HG03558 (cell line): Measurements from ENCODE around the gene HEATR1.

Experiments
- ATAC-seq: cut with Tn5 transposase; IDR thresholded peaks from one replicate; pipeline ENCODE4 v1.9.1; 2021; ENCODE audit warnings: moderate number of reproducible peaks; ENCODE audit not compliant: unreplicated experiment; ENCODE audit errors: extremely low read depth

Gene HEATR1

GRCh38 chr1:236550961-236551851 is 53.1 kb downstream of the HEATR1 start:
- ATAC-seq: no peak

GRCh38 chr1:236548452-236548851 is 55.9 kb downstream of the HEATR1 start:
- ATAC-seq: no peak

DNA sequence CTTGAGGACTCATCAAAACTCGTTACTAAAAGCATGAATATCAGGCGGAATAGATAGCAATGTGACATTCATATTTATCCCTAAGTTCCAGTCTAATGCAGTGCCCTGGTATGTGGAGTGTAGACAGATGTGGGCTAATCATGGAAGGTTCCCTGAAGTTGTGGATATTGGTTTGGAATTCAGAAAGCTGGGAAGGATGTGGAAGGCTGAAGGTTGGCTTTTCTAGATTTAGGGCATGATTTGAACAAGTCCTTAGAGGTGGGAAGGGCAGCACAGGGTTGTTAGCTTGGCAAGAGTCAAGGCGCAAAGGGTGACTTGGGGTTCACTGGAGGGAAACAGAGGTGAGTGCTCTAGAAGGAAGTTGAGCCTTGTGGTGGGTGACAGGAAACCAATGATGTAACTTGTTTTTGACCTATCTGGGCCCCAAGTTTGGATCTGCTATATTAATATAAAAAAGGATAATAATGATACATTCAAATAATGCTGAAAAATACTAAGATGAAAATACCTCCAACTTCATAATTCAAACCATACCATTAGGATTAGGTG is 58.6 kb downstream of the HEATR1 start:
- no peak for ATAC-seq

DNA sequence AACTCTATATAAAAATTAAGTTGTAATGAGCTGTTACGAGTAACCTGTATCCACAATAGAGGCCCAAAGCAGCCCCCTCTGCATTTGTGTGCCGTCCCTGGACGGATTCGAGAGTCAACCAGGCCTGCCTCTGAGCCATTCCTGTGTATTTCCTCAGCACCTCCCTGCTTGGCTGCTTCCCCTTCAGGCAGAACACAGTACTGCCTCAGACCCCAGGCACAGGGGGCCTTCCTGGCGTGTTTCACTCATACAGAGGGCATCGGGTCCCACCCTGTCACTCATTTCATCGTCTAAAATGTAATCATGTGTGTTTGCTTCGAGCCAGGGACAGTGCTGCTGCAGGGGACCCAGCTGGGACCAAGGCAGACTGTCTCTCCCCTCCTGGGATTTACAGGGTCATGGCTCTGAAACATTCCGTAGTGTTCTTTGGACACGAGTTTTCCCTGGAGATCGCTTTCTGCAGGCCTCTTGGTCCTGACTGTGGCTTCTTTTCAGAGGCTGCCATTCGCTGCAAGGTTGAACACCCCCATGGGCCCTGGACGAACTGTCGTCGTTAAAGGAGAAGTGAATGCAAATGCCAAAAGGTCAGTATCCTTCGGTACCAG is 61.1 kb downstream of the HEATR1 start:
- no peak for ATAC-seq

DNA sequence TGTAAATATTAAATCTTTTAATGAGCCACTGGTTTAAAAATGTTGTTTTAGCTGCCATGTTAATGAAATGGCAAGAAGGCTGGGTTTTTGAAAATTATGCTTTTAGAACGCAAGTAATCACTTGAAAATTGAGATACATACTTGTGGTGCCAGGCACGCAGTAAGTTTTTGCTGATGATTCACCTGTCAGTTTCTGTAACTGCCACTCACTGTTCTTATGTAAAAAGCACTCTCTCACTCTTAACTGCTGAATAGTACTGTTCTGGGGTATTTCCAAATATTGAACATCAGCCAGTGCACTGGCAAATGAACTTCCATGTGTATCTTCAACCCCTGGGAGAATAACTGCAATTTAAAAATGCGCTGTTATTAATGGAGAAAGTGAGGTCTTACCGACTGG is 62.6 kb downstream of the HEATR1 start:
- no peak for ATAC-seq

DNA sequence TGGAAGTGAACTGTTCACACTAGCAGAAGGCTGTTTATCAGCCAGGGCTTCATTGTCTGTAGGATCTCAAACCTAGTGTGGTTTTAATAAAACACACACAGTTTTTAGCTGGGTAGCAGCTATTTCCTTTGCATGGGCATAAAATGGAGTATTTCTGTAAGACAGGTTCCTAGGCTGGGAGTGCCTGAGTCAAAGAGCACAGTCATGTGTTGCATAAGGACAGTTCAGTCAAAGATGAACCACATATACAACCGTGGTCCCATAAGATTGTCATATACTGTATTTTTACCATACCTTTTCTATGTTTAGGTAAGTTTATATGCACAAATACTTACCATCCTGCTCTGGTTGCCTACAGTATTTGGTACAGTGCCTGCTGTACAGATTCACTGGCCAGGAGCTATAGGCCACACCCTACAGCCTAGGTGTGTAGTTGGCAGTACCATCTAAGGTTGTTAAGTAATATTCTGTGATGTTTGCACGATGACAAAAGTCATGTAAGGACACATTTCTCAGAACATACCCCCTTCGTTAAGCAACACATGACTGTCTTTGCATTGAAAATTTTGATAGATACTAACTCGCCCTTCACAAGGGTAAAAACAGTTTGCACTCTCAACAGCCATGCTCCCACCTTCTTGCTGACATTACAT is 63.4 kb downstream of the HEATR1 start:
- ATAC-seq: no peak

DNA sequence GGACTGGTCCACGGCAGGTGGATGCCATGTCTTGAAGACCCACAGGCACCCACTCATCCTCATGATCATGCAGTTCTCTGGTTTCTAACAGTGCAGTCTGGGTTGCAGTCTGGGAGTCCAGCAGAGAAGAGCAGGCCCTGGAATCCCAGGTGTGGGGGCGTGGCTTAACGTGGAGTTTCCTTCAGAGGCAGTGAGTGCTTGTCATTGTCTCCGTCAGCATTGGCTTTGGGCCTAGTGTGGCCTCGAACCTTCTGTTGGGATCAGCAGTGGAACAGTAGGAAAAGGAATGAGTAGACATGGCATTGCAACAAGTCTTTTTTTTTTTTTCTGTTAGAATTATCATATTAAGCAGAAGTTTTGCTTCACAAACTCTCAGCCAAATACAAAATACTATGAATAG is 67.8 kb downstream of the HEATR1 start:
- no peak for ATAC-seq

DNA sequence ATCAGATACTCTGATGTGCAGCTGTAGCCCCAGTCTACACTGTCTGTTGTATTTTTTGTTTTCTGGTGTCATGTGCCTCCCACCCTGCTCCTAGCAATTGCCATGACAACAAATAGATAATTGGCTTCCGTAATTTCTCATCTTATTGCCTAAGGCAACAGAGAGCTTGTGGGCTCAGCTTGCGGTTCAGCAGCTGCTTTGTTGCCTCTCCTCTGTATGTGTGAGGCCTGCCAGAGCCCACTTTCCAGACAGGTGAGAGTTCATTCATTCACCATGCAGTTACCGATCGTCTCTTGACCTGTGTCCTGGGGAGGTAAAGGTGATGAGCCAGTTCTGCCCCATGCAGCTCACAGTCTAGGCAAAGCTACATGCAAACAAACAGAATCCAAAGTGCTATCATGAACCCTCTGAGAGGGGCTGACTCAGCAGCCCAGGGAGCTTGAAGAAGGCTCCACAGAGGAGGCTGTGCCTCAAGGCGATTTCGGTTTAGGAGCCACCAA is 68.6 kb downstream of the HEATR1 start:
- ATAC-seq: no peak

DNA sequence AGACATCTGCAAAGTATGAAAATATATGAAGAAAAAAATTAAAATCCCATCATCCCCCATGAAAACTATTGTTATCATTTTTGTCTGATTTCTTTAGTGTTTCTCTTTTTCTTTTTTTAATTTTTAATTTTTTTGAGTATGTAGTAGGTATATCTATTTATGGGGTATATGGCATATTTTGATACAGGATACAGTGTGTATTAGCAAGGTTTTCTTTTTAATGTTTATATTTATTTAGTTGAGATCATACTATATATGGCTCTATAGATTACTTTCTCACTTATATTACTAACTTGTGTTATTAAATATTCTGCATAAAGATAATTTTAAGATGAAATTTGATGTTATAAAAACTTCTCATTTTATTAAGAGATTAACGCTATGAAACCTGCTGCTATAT is 69.1 kb downstream of the HEATR1 start:
- no peak for ATAC-seq

DNA sequence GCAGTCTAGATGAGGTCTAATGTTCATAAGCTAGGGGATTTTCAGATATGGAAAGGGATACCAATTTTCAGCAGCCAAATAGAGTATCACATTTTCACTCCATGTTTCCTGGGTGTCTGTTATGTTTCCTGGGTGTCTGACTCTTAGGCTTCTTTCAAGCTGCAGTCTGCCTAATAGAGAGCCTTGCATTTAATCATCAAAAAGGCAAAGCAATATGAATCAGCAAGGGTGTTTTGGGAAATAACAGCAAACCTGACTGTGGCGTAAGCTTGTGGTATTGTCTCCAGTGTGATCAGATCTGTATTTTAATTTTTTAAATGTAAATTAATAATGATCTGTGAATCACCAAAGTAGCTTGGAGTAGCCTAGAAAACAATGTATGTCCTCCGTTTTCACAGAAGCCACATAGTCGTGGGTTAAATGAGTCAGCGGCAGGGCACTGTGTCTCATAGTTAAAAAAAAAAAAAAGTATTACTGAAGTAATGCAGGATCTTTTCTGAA is 70.1 kb downstream of the HEATR1 start:
- ATAC-seq: no peak

DNA sequence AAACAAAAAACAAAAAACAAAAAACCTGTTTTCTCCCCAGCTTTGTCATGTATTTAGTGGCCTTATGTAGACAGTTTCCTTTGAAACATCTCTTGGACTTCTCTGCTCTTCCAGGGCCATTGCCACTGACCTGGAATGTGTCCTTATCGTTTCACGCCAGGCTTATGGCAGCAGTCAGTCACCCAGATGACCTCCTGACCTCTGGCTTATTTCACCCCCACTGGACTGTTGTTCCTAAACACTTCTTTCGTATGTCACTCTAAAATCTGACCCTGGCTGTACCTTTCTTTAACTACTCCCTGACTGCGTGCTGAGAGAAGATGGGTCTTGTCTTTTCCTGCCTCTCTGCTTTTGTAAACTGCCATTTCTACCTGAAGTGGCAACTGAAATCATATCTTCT is 71.5 kb downstream of the HEATR1 start:
- ATAC-seq: no peak

GRCh38 chr1:236530959-236531358 is 73.4 kb downstream of the HEATR1 start:
- no peak for ATAC-seq

DNA sequence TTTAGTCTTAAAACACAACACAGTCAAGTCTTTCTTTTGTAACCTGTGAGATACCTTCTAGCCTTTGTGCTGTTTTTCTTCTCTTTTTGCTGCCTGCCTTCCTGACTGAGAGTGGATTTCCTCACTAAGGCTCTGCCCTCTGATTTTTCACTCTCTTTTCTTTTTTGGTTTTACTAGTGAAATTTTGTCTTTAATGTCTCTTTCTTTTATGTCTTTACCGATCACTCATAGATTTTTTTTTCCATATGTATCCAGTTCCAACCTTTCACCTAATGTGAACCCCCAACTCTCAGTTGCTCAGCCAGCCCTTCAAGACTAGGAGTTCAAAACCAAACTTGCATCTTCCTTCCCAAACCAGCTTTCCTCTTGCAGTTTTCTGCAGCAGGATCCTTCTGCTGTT is 74.0 kb downstream of the HEATR1 start:
- ATAC-seq: no peak

DNA sequence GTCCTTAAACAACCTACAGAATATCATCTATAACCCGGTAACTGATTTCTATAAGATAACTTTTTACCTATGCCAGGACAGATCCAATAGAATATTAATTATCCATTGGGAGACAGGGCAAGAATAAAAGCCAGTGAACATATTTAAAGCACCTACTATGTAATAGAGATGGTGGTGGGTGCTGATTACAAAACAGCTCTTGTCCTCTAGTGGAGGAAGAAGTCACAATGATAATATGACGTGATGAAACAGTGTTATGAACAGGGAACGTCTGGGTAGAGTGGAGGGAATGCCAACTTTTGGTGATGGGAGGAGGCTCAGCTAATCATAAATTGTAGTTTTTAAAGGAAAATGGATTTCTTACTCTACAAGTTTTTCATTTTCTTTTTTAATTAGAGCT is 78.2 kb downstream of the HEATR1 start:
- no peak for ATAC-seq

DNA sequence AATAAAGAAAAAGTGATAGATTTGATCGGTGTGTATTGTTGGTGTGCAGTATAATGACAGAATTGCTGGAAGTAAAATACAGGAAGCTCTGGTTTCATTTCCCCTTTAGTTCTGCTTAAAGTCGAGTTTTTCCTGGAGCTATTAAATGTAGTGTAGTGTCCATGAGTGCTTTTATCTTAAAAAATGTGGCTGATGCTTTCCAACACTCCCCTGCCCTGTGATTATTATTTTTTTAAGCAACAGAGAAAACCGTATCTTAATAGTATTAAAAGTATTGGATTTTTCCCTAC is 79.5 kb downstream of the HEATR1 start:
- no peak for ATAC-seq

- peak; percentile 91 for ATAC-seq
Observed at GRCh38 chr1:236524142-236524894, 80.0 kb downstream of the HEATR1 start.

GRCh38 chr1:236523704-236524141 is 80.6 kb downstream of the HEATR1 start, which contains the start of gene LGALS8:
LGALS8 (plus strand) TSS chr1:236523982; CDS start chr1:236526071, 2,089 bp downstream.
- peak; percentile 22 for ATAC-seq

DNA sequence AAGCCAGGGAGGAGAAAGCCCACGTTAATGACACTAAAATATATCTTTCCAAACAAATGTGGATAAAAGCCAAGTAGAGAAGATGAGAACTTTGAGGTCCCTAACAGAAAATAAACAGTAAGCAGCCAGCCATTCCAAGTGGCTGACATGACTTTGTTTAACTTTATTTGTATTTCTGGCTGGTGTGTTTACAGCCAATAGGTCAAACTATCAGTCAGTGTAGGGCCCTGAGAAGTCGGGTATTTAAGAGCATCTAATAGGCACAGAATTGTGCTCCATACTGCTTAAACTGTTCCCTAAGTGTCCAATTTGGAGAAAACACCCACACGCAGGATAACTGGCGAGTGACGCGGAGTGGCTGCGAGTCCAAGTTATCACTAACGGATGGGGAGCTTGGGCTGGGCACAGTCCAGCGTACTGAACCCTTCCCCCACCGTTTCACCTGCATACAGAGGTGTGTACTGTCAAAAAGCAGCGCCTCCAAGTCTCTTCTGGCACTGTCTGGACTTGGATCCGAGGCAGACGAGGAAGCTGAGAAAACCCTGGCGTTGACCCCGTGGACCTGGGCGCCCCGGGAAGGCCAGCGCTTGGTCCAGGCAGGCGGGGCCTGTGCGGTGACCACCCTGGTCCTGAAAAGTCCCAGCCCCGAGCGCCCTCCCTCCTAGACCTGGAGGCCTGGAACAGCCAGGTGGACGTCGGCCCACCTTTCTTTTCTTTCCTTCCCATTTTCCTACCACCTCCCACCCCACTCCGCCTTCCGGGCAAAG is 81.2 kb downstream of the HEATR1 start:
- ATAC-seq: no peak

DNA sequence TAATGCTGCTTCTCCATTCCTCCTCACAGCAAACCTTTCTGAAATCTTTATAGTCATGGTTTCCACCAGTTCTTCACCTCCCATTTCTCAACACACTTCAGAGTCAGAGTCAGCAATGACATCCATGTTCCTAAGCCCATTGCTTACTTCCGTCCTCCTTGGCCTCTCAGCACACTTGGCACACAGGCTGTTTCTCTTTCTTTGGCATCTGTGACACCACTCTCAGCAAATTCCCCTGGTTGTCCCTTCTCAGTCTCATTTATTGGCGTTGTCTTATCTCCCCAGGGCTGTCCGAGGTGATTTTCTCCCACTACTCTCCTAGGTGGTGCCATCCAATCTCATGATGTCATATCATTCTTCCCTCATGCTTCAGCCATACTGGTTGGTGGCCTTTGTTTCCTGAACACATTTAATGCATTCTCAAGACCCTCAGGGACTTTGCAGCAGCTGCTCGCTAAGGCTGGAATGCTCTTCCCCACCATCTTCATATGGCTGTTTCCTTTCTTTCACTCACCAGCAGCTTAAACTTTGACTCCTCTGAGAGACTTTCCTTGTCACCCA is 83.8 kb downstream of the HEATR1 start:
- ATAC-seq: no peak
